ENCODE results near the gene LRRC39.

The LRRC39 gene

DNA sequence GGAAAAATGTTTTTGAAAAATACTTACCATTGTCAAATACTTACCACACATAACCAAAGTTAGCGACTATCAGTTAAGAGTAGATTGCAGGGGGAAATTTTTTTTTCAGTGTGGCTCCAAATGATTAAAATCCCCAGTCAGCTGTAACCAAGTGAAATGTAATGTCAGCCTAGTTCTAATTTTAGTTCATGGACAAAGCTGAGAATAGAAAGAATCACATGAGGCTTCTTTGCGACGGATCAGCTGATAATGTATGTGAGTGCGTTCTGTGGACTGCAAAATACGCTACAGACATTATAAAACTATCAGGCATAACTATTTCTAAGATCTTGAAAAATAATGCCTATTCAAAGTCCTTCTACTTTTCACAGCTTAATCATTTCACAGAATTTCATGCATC lies at the start of gene LRRC39:
LRRC39 (minus strand) TSS at position 166 of the 400 bp plus-strand sequence. CDS start 9,740 bp downstream, outside the sequence.
- ATAC-seq (ENCODE audit: low read depth): no peak
- no peak within 1 kb of the TSS for H3K4me3 ChIP-seq (ENCODE audit: severe bottlenecking)
- TF ChIP-seq, protein P1, sequence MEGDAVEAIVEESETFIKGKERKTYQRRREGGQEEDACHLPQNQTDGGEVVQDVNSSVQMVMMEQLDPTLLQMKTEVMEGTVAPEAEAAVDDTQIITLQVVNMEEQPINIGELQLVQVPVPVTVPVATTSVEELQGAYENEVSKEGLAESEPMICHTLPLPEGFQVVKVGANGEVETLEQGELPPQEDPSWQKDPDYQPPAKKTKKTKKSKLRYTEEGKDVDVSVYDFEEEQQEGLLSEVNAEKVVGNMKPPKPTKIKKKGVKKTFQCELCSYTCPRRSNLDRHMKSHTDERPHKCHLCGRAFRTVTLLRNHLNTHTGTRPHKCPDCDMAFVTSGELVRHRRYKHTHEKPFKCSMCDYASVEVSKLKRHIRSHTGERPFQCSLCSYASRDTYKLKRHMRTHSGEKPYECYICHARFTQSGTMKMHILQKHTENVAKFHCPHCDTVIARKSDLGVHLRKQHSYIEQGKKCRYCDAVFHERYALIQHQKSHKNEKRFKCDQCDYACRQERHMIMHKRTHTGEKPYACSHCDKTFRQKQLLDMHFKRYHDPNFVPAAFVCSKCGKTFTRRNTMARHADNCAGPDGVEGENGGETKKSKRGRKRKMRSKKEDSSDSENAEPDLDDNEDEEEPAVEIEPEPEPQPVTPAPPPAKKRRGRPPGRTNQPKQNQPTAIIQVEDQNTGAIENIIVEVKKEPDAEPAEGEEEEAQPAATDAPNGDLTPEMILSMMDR (IDR thresholded peaks at IDR 0.05; ENCODE audit: poor library complexity, severe bottlenecking): no peak

GRCh38 chr1:100222428-100222827 lies 44.4 kb upstream of the LRRC39 start:
- H3K4me3 ChIP-seq (ENCODE audit: severe bottlenecking): no peak overlapping the region
- peaks cover 20% of the 10 kb centered on the region for H3K36me3 ChIP-seq (ENCODE audit: low read depth)
- TF ChIP-seq, protein P1 (IDR thresholded peaks at IDR 0.05; ENCODE audit: poor library complexity, severe bottlenecking): no peak
- no peaks in the 10 kb centered on the region for H3K27me3 ChIP-seq (ENCODE audit: insufficient read depth, poor library complexity, severe bottlenecking)
- H3K9me3 ChIP-seq (ENCODE audit: severe bottlenecking): no peaks in the 10 kb centered on the region
- DNase-seq (ENCODE audit: low spot score) (no peak), ATAC-seq (ENCODE audit: low read depth) (no peak)
- H3K4me1 ChIP-seq (ENCODE audit: insufficient read depth, poor library complexity, severe bottlenecking): no peaks in the 10 kb centered on the region
- H3K27ac ChIP-seq (ENCODE audit: poor library complexity, severe bottlenecking): no peak overlapping the region

More for the DNA sequence above, at the start of gene LRRC39:
- Histone ChIP-seq H3K27ac (ENCODE audit: poor library complexity, severe bottlenecking) (no peak within 1 kb of the TSS), H3K4me1 (ENCODE audit: insufficient read depth, poor library complexity, severe bottlenecking) (no peaks in the 10 kb centered on the region), H3K27me3 (ENCODE audit: insufficient read depth, poor library complexity, severe bottlenecking) (no peaks in the 10 kb centered on the region), H3K9me3 (ENCODE audit: severe bottlenecking) (no peaks in the 10 kb centered on the region), H3K36me3 (ENCODE audit: low read depth) (no peaks in the 10 kb centered on the region)
- DNase-seq (ENCODE audit: low spot score): no peak

DNA sequence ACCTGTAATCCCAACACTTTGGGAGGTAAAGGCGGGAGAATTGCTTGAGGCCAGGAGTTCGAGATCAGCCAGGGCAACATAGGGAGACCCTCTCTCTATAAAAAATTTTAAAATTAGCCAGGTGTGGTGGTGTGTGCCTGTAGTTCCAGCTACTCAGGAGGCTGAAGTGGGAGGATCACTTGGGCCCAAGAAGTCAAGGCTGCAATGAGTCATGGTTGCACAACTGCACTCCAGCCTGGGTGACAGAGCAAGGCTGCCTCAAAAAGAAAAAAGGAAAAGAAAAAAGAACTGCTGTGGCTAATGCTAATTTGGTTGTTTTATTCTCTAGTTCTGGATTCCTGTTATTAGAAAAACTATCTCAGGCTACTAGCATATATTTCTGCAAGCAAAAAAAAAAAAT lies 41.8 kb upstream of the LRRC39 start:
- no peak overlapping the region for H3K4me3 ChIP-seq (ENCODE audit: severe bottlenecking)
- DNase-seq (ENCODE audit: low spot score): no peak
- ATAC-seq (ENCODE audit: low read depth): no peak
- H3K27me3 ChIP-seq (ENCODE audit: insufficient read depth, poor library complexity, severe bottlenecking): no peaks in the 10 kb centered on the region
- H3K9me3 ChIP-seq (ENCODE audit: severe bottlenecking): no peaks in the 10 kb centered on the region
- TF ChIP-seq, protein P1 (IDR thresholded peaks at IDR 0.05; ENCODE audit: poor library complexity, severe bottlenecking): no peak
- H3K4me1 ChIP-seq (ENCODE audit: insufficient read depth, poor library complexity, severe bottlenecking): no peaks in the 10 kb centered on the region
- peaks cover 39% of the 10 kb centered on the region for H3K36me3 ChIP-seq (ENCODE audit: low read depth)
- H3K27ac ChIP-seq (ENCODE audit: poor library complexity, severe bottlenecking): no peak overlapping the region

GRCh38 chr1:100219457-100219856 lies 41.4 kb upstream of the LRRC39 start:
- Histone ChIP-seq H3K9me3 (ENCODE audit: severe bottlenecking) (no peaks in the 10 kb centered on the region), H3K27me3 (ENCODE audit: insufficient read depth, poor library complexity, severe bottlenecking) (no peaks in the 10 kb centered on the region), H3K4me1 (ENCODE audit: insufficient read depth, poor library complexity, severe bottlenecking) (no peaks in the 10 kb centered on the region), H3K27ac (ENCODE audit: poor library complexity, severe bottlenecking) (no peak overlapping the region), H3K36me3 (ENCODE audit: low read depth) (peaks cover 42% of the 10 kb centered on the region), H3K4me3 (ENCODE audit: severe bottlenecking) (no peak overlapping the region)
- no peak for DNase-seq (ENCODE audit: low spot score)
- TF ChIP-seq, protein P1 (IDR thresholded peaks at IDR 0.05; ENCODE audit: poor library complexity, severe bottlenecking): no peak
- ATAC-seq (ENCODE audit: low read depth): no peak

DNA sequence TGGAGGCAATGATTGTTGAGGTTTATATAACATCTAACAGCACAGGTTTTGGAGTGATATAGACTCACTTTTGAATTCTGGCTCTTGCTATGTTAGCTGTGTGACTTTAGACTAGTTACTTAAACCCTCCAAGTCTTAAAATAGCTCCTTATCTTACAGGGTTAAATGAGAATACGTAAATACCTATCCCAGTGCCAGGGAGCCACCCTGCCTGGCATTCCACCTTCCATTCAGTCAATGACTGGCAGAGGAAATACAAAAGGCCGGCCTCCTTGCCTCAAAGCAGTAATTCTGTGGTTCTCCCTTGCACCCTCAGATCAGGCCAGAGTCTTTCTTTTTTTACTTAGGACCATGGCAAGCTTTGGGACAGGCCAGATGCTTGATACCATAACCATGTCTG lies 39.8 kb upstream of the LRRC39 start:
- Histone ChIP-seq H3K4me3 (ENCODE audit: severe bottlenecking) (no peak overlapping the region), H3K4me1 (ENCODE audit: insufficient read depth, poor library complexity, severe bottlenecking) (no peaks in the 10 kb centered on the region), H3K27me3 (ENCODE audit: insufficient read depth, poor library complexity, severe bottlenecking) (no peaks in the 10 kb centered on the region), H3K36me3 (ENCODE audit: low read depth) (peaks cover 40% of the 10 kb centered on the region), H3K9me3 (ENCODE audit: severe bottlenecking) (no peaks in the 10 kb centered on the region), H3K27ac (ENCODE audit: poor library complexity, severe bottlenecking) (no peak overlapping the region)
- TF ChIP-seq, protein P1 (IDR thresholded peaks at IDR 0.05; ENCODE audit: poor library complexity, severe bottlenecking): no peak
- DNase-seq (ENCODE audit: low spot score): no peak
- ATAC-seq (ENCODE audit: low read depth): no peak

Data from RWPE2 (cell line).